Right lobe of liver (tissue), 6 donors: ENCODE measurements around the gene MED15. TPM values are rescaled to one million over a fixed set of nuclear protein-coding genes. Genes with fewer than 3 reads are reported as not detected.

Experiments
- ATAC-seq, 4 donors: fragments of 200-7000 bp; cut with Tn5 transposase; one replicate each; pipeline ENCODE4 v1.9.1; 2020; ENCODE audit warnings: mild to moderate bottlenecking in 4 of 4, moderate library complexity in 4 of 4
- DNase-seq, 3 donors: peaks; one replicate each; pipeline ENCODE4 v3.0.0-alpha.2; 2020
- H3K27ac ChIP-seq, 3 donors: fragments of 200-600 bp; one replicate each; pipeline ENCODE4 v1.8.0; 2022
- H3K27me3 ChIP-seq, 2 donors: fragments of 200-600 bp; one replicate each; pipeline ENCODE4 v1.8.0; 2022
- H3K36me3 ChIP-seq, 4 donors: fragments of 200-600 bp; sonication (generic) in 1 of 4; one replicate each; pipeline versions ENCODE4 v1.5.1 to v1.8.0; 2017 to 2022; ENCODE audit warnings: control low read depth in 1 of 4
- H3K4me1 ChIP-seq, 4 donors: fragments of 200-600 bp; sonication (generic) in 1 of 4; one replicate each; pipeline versions ENCODE4 v1.5.1 to v1.8.0; 2017 to 2022; ENCODE audit warnings: control low read depth in 1 of 4
- H3K4me3 ChIP-seq, 3 donors: fragments of 200-600 bp; one replicate each; pipeline ENCODE4 v1.8.0; 2022
- H3K9me3 ChIP-seq, 4 donors: fragments of 200-600 bp; sonication (generic) in 1 of 4; one replicate each; pipeline versions ENCODE4 v1.5.1 to v1.8.0; 2017 to 2022; ENCODE audit warnings: control low read depth in 1 of 4
- POLR2A ChIP-seq: fragments of 450-650 bp; IDR thresholded peaks from one replicate; pipeline ENCODE4 v1.6.1; 2017; ENCODE audit warnings: antibody characterized with exemption, mild to moderate bottlenecking
- WGBS: methylation state at CpG from one replicate; pipeline ENCODE4 v1.1.6; 2018; ENCODE audit warnings: low coverage, low lambda C conversion rate; ENCODE audit not compliant: insufficient coverage; ENCODE audit errors: missing lambda C conversion rate; 5-methylcytosine and 5-hydroxymethylcytosine counted together
- intact Hi-C, 2 donors: fragments of 100-400 bp; cut with DNase I; formaldehyde crosslinking; loops; one replicate each; pipeline versions ENCODE4 v1.11.2 to v1.14.1; 2022
- total RNA-seq, 6 experiments: library from RNA; depleted of rRNA in 2 of 6; stranded (reverse); fragments of >200 nt in 2 of 6; fragmentation: NEBNext Ultra II Directional in 3 of 6; extraction: Animal tissue kit (Norgen Biotek cat#: 25700) in 3 of 6; gene quantifications; one replicate each; pipeline versions ENCODE4 v1.1.0 to v1.2.4, GENCODE V29; 2016 to 2023
- TF ChIP-seq, protein P1 (sequence below), 4 donors: fragments of 200-600 bp in 3 of 4; fragments of 450-650 bp in 1 of 4; IDR thresholded peaks; one replicate each; pipeline versions ENCODE4 v1.5.1 to v1.8.0; 2016 to 2022; ENCODE audit warnings: antibody characterized with exemption in 4 of 4, mild to moderate bottlenecking in 2 of 4
- donor health status: DM: no; HTN: yes; CAD: no.
- donor health status: DM: no; HTN: no; CAD: no.
- donor health status: DM: no; HTN: no; CAD: no.
- donor health status: DM: no; HTN: yes; CAD: no.
- donor health status: DM: no; HTN: yes; CAD: no.

The MED15 gene
- total RNA-seq, 6 experiments from 2014 or later = 15.7 to 34.7 (median 23.6) TPM

DNA sequence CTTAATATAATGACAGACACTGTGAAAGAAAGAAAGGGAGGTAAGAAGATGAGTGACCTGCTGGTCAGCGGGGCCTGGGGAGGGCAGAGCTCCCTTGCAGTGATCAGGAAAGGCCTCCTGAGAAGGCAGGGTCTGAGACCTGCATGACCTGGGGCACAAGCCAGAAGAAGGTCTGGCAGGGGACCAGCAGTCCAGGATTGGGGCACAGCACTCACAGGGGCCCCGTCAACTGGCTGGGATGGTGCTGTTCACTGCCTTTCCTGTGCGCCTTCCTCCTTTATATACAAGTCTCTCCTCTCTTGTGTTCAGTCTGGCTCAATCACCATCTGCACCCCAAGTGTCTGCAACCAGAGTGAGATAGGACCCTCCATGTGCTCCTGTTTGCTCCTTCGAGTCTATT, 47.5 kb upstream of the MED15 start:
- WGBS = 91% methylated on average over 1 of the region's 4 CpGs
- Histone ChIP-seq H3K4me3 (no peak overlapping the region), H3K36me3 (peaks cover 0 to 9% (median 4%) of the 10 kb centered on the region in 4 donors), H3K4me1 (no peaks in the 10 kb centered on the region), H3K27ac (no peak overlapping the region), H3K9me3 (no peaks in the 10 kb centered on the region), H3K27me3 (no peaks in the 10 kb centered on the region)
- intact Hi-C loops = loop anchor here (5.0 kb wide), 2 partner anchors 38 to 43 kb away; no protein-coding TSS in a partner anchor
- DNase-seq (peak in 1 of 3 donors; percentile 27), ATAC-seq (no peak)
- no peak for TF ChIP-seq POLR2A
- TF ChIP-seq, protein P1, sequence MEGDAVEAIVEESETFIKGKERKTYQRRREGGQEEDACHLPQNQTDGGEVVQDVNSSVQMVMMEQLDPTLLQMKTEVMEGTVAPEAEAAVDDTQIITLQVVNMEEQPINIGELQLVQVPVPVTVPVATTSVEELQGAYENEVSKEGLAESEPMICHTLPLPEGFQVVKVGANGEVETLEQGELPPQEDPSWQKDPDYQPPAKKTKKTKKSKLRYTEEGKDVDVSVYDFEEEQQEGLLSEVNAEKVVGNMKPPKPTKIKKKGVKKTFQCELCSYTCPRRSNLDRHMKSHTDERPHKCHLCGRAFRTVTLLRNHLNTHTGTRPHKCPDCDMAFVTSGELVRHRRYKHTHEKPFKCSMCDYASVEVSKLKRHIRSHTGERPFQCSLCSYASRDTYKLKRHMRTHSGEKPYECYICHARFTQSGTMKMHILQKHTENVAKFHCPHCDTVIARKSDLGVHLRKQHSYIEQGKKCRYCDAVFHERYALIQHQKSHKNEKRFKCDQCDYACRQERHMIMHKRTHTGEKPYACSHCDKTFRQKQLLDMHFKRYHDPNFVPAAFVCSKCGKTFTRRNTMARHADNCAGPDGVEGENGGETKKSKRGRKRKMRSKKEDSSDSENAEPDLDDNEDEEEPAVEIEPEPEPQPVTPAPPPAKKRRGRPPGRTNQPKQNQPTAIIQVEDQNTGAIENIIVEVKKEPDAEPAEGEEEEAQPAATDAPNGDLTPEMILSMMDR (IDR thresholded peaks at IDR 0.05) = no peak

DNA sequence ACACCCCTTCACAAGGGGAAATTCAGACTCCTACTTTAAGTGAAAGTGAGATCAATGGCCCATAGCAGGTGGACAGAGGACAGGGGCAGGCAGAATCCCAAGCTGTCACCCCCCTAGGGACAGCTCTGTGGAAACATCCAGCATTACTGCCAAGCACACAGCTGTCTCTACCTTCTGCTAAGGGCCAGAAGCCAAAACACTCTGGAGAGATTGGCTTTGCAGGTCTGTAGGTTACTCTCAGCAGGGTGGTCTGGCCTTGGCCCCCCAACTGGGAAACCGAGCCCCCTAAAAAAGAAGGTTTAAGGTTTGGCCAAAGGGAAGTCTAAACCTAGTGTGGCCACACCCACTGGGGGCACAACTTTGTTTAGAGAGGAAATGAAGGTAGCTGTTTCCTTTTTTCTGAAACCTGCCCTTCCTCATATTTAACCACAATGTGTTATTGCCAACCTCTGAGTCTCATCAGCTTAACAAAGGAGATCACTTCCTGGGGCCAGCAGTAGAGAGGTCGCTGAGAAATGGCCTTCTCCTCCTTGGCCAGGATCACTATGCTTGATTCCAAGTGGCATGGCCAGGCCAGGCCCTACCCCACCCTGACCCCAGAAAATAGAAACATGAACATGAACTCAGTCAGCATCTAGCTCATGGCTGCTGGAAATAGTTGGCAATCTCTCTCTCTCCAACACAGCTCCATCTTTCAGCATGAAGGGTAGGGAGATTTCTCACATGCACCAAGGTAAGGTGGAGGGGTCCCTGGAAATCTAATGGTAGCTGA, 43.9 kb upstream of the MED15 start:
- DNase-seq (peak in 1 of 3 donors; percentile 35), ATAC-seq (peak; percentile 26 to 53 (median 40))
- TF ChIP-seq, protein P1 (IDR thresholded peaks at IDR 0.05) = no peak
- no peak for TF ChIP-seq POLR2A
- Histone ChIP-seq H3K4me1 (no peaks in the 10 kb centered on the region), H3K9me3 (no peaks in the 10 kb centered on the region), H3K27ac (no peak overlapping the region), H3K27me3 (no peaks in the 10 kb centered on the region), H3K4me3 (no peak overlapping the region), H3K36me3 (peaks cover 0 to 8% (median 2%) of the 10 kb centered on the region in 4 donors)
- WGBS = 23% methylated on average over 2 of the region's 2 CpGs
- intact Hi-C loops = no loop called here

DNA sequence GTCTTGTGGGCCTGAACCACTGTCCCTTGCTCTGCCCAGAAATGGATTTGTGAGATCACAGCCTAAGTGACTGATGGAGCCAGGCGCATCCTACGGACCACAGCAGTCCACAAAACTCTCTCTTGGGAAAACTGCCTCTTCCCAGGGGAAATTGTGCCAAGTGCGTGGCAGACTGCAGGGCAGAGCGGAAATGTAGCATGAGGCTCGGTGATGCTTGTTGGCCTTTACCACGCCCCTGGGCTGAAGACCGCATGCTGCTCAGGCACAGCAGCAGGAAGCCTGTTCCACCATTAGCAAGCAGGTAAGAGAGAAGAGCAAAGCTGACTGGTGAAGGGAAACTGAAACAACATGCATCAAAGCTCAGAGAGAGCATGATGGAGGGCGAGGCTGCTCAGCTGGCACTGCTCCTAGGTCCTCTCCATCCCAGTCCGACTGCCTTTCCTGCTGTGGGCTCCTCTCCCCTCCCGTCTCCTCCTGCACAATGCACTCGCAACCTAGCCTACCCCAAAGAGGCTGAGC, 43.3 kb upstream of the MED15 start:
- peak in 1 of 3 donors; percentile 36 for DNase-seq
- no peaks in the 10 kb centered on the region for H3K27me3 ChIP-seq
- ATAC-seq = peak in 1 of 4 donors; percentile 40
- no peaks in the 10 kb centered on the region for H3K9me3 ChIP-seq
- no peak overlapping the region for H3K27ac ChIP-seq
- no peaks in the 10 kb centered on the region for H3K4me1 ChIP-seq
- H3K36me3 ChIP-seq = peaks cover 0 to 8% (median 2%) of the 10 kb centered on the region in 4 donors
- no peak for TF ChIP-seq POLR2A
- TF ChIP-seq, protein P1 (IDR thresholded peaks at IDR 0.05) = no peak
- WGBS = 82% methylated on average over 7 of the region's 11 CpGs
- intact Hi-C loops = no loop called here
- H3K4me3 ChIP-seq = no peak overlapping the region

DNA sequence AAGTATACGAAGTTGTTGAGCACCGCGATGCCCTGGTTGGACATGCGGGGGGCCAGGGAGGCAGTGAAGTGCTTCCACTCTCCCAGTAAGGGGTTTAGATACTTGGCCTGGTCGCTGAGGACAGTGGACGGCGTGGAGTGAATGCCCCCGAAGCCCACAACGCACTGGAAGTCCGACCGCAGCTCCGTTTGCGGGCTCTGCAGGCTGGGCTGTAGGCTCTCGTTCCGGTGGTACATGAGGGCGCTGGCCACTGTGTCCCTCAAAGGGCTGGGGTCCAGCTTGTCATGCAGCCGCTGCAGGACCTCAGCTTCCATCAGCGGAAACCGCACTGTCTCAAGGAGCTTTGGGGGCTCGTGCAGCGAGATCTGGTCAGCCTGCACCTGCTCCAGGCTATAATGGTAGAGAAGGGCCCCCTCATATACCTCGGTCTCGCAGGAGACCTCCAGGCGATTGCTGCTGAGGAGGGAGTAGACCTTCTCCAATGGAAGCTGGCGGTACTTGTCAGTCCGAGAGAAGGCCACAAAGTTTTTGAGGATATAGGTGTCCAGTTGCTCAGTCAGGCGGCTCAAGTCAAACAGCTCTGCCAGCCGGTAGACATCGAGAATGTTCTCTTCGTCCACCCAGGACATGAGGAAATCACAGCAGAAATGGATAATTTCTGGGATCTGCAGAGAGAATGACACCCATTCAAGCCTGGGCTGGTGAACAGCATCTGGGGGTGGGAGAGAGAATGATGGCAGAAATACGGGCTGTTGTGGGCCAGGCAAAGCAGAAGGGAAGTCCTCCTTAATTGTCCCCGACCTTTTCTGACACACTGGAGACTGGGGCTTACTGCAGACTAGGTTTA, 42.3 kb upstream of the MED15 start:
- WGBS = 91% methylated on average over 8 of the region's 32 CpGs
- H3K4me3 ChIP-seq = no peak overlapping the region
- no peak overlapping the region for H3K27ac ChIP-seq
- DNase-seq (peak in 1 of 3 donors; percentile 32), ATAC-seq (no peak)
- H3K36me3 ChIP-seq = peaks cover 0 to 8% (median 2%) of the 10 kb centered on the region in 4 donors
- no peaks in the 10 kb centered on the region for H3K27me3 ChIP-seq
- intact Hi-C loops = no loop called here
- no peak for TF ChIP-seq POLR2A
- TF ChIP-seq, protein P1 (IDR thresholded peaks at IDR 0.05) = no peak
- H3K9me3 ChIP-seq = no peaks in the 10 kb centered on the region
- H3K4me1 ChIP-seq = no peaks in the 10 kb centered on the region
